Mononuclear cell (primary cell): ENCODE data around the gene ELFN2. TPM values are rescaled to one million over a fixed set of nuclear protein-coding genes. Genes with fewer than 3 reads are reported as not detected.

Experiments
- H3K27me3 ChIP-seq: 2 replicates; pipeline ENCODE4 v1.6.0; 2011; ENCODE audit warnings: low read length, control low read depth; ENCODE audit not compliant: insufficient read depth
- H3K4me1 ChIP-seq: 2 replicates; pipeline ENCODE4 v1.5.1; 2011; ENCODE audit warnings: mild to moderate bottlenecking, low read length, control low read depth; ENCODE audit not compliant: insufficient read depth
- H3K4me3 ChIP-seq: 2 replicates; pipeline ENCODE4 v1.5.1; 2011; ENCODE audit warnings: mild to moderate bottlenecking, low read length, moderate library complexity
- H3K9me3 ChIP-seq: 2 replicates; pipeline ENCODE4 v1.5.1; 2011; ENCODE audit warnings: low read depth, mild to moderate bottlenecking, control low read depth, low read length
- total RNA-seq: library from RNA; depleted of rRNA; stranded (reverse); fragments of >200 nt; gene quantifications from one replicate; pipeline ENCODE4 v1.2.3, GENCODE V29; 2012

ELFN2 gene
- total RNA-seq, 1 donor, result under 0.01 TPM

GRCh38 chr22:37343348-37343747 lies 83.9 kb downstream of the ELFN2 start:
- Histone ChIP-seq H3K27me3 (no peaks in the 10 kb centered on the region), H3K4me3 (no peak overlapping the region), H3K4me1 (no peaks in the 10 kb centered on the region), H3K9me3 (no peaks in the 10 kb centered on the region)

GRCh38 chr22:37342065-37342464 lies 85.2 kb downstream of the ELFN2 start:
- Histone ChIP-seq H3K4me3 (no peak overlapping the region), H3K9me3 (no peaks in the 10 kb centered on the region), H3K27me3 (no peaks in the 10 kb centered on the region), H3K4me1 (no peaks in the 10 kb centered on the region)

- no peaks in the 10 kb centered on the region for H3K9me3 ChIP-seq
- H3K4me3 ChIP-seq, result no peak overlapping the region
- H3K4me1 ChIP-seq, result no peaks in the 10 kb centered on the region
- peaks cover 5% of the 10 kb centered on the region for H3K27me3 ChIP-seq
Observed at GRCh38 chr22:37340331-37341262, 86.7 kb downstream of the ELFN2 start.

- Histone ChIP-seq H3K4me3 (no peak overlapping the region), H3K27me3 (peaks cover 23% of the 10 kb centered on the region), H3K4me1 (peaks cover 5% of the 10 kb centered on the region), H3K9me3 (no peaks in the 10 kb centered on the region)
Observed at GRCh38 chr22:37338539-37339246, 88.6 kb downstream of the ELFN2 start.

GRCh38 chr22:37337204-37337943 lies 89.9 kb downstream of the ELFN2 start:
- H3K4me1 ChIP-seq, result peaks cover 5% of the 10 kb centered on the region
- H3K4me3 ChIP-seq, result no peak overlapping the region
- H3K9me3 ChIP-seq, result no peaks in the 10 kb centered on the region
- peaks cover 35% of the 10 kb centered on the region for H3K27me3 ChIP-seq

- peaks cover 12% of the 10 kb centered on the region for H3K4me1 ChIP-seq
- no peaks in the 10 kb centered on the region for H3K9me3 ChIP-seq
- no peak overlapping the region for H3K4me3 ChIP-seq
- H3K27me3 ChIP-seq, result peaks cover 38% of the 10 kb centered on the region
Observed at GRCh38 chr22:37336579-37336978, 90.7 kb downstream of the ELFN2 start.

GRCh38 chr22:37335806-37336199 lies 91.5 kb downstream of the ELFN2 start:
- Histone ChIP-seq H3K27me3 (peaks cover 38% of the 10 kb centered on the region), H3K9me3 (no peaks in the 10 kb centered on the region), H3K4me3 (no peak overlapping the region), H3K4me1 (peaks cover 12% of the 10 kb centered on the region)

GRCh38 chr22:37334859-37335805 lies 92.1 kb downstream of the ELFN2 start:
- Histone ChIP-seq H3K4me3 (no peak overlapping the region), H3K4me1 (peaks cover 12% of the 10 kb centered on the region), H3K27me3 (peaks cover 38% of the 10 kb centered on the region), H3K9me3 (no peaks in the 10 kb centered on the region)

GRCh38 chr22:37334461-37334858 lies 92.8 kb downstream of the ELFN2 start:
- Histone ChIP-seq H3K9me3 (no peaks in the 10 kb centered on the region), H3K27me3 (peaks cover 38% of the 10 kb centered on the region)

GRCh38 chr22:37333724-37334460 lies 93.4 kb downstream of the ELFN2 start:
- Histone ChIP-seq H3K27me3 (peaks cover 38% of the 10 kb centered on the region), H3K4me3 (no peak overlapping the region), H3K4me1 (peaks cover 12% of the 10 kb centered on the region), H3K9me3 (no peaks in the 10 kb centered on the region)

More at GRCh38 chr22:37334461-37334858, 92.8 kb downstream of the ELFN2 start:
- no peak overlapping the region for H3K4me3 ChIP-seq
- peaks cover 12% of the 10 kb centered on the region for H3K4me1 ChIP-seq

GRCh38 chr22:37331856-37332536 lies 95.3 kb downstream of the ELFN2 start:
- Histone ChIP-seq H3K9me3 (no peaks in the 10 kb centered on the region), H3K4me3 (no peak overlapping the region), H3K4me1 (peaks cover 12% of the 10 kb centered on the region), H3K27me3 (peaks cover 44% of the 10 kb centered on the region)

- peaks cover 50% of the 10 kb centered on the region for H3K27me3 ChIP-seq
- no peak overlapping the region for H3K4me3 ChIP-seq
- H3K4me1 ChIP-seq, result peaks cover 12% of the 10 kb centered on the region
- H3K9me3 ChIP-seq, result no peaks in the 10 kb centered on the region
Observed at GRCh38 chr22:37331034-37331428, 96.2 kb downstream of the ELFN2 start.
